ENCODE results near the gene OPCML.

Gene OPCML

DNA sequence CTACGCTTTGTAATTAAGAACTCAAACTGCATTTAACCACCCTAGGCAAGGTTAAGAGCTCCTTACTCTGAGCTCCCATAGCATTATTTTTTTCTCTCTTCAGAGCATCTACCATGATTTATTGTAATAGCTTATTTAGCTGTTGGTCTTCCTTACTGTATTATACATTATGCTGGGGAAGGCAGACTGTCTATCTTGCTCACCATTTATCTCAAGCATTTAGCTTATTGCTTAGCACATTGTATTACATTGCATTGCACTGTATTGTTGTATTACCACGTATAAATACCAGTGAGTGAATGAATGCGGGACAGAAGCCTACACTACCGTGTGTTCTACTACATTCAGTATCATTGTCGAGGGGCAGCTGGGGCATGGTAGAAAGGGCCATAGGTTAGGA lies 324.3 kb downstream of the OPCML start:
- Mint-ChIP-seq H3K4me3 (no peak overlapping the region), H3K4me1 (no peaks in the 10 kb centered on the region), H3K27me3 (ENCODE audit: low read depth, poor library complexity) (peaks cover 39% of the 10 kb centered on the region), H3K36me3 (ENCODE audit: low read depth) (no peaks in the 10 kb centered on the region), H3K27ac (no peak overlapping the region), H3K9me3 (no peaks in the 10 kb centered on the region)
- TF ChIP-seq, protein P1, sequence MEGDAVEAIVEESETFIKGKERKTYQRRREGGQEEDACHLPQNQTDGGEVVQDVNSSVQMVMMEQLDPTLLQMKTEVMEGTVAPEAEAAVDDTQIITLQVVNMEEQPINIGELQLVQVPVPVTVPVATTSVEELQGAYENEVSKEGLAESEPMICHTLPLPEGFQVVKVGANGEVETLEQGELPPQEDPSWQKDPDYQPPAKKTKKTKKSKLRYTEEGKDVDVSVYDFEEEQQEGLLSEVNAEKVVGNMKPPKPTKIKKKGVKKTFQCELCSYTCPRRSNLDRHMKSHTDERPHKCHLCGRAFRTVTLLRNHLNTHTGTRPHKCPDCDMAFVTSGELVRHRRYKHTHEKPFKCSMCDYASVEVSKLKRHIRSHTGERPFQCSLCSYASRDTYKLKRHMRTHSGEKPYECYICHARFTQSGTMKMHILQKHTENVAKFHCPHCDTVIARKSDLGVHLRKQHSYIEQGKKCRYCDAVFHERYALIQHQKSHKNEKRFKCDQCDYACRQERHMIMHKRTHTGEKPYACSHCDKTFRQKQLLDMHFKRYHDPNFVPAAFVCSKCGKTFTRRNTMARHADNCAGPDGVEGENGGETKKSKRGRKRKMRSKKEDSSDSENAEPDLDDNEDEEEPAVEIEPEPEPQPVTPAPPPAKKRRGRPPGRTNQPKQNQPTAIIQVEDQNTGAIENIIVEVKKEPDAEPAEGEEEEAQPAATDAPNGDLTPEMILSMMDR (IDR thresholded peaks at IDR 0.05): no peak
- DNase-seq: no peak

- TF ChIP-seq, protein P1 (IDR thresholded peaks at IDR 0.05): no peak
- peaks cover 42% of the 10 kb centered on the region for H3K27me3 Mint-ChIP-seq (ENCODE audit: low read depth, poor library complexity)
Observed at GRCh38 chr11:133206313-133207005, 325.8 kb downstream of the OPCML start.

DNA sequence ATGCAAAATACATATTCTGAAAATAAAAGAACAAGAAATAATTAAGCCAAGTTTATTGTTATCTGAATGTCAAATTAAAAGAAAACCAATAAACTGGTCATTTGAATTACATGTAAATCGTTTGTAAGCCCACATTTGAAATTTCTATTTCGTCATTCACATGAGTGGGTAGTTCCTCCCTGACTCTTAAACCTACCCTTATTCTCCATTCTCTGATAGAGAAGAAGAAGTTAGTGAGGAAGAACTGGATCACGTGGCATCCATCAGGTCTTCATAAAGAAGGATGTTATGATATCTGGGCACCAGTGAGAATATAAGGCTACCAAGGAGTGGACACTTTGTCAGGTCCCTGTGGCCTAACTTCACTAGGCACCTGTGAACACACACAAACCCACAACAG lies 328.1 kb downstream of the OPCML start:
- no peak overlapping the region for H3K4me3 Mint-ChIP-seq
- H3K36me3 Mint-ChIP-seq (ENCODE audit: low read depth): no peaks in the 10 kb centered on the region
- peaks cover 23% of the 10 kb centered on the region for H3K27me3 Mint-ChIP-seq (ENCODE audit: low read depth, poor library complexity)
- no peaks in the 10 kb centered on the region for H3K9me3 Mint-ChIP-seq
- TF ChIP-seq, protein P1 (IDR thresholded peaks at IDR 0.05): no peak
- no peak for DNase-seq
- no peaks in the 10 kb centered on the region for H3K4me1 Mint-ChIP-seq
- H3K27ac Mint-ChIP-seq: no peak overlapping the region

More at GRCh38 chr11:133206313-133207005, 325.8 kb downstream of the OPCML start:
- H3K4me3 Mint-ChIP-seq: no peak overlapping the region
- H3K9me3 Mint-ChIP-seq: no peaks in the 10 kb centered on the region
- no peaks in the 10 kb centered on the region for H3K4me1 Mint-ChIP-seq
- no peak overlapping the region for H3K27ac Mint-ChIP-seq
- no peaks in the 10 kb centered on the region for H3K36me3 Mint-ChIP-seq (ENCODE audit: low read depth)
- DNase-seq: no peak

DNA sequence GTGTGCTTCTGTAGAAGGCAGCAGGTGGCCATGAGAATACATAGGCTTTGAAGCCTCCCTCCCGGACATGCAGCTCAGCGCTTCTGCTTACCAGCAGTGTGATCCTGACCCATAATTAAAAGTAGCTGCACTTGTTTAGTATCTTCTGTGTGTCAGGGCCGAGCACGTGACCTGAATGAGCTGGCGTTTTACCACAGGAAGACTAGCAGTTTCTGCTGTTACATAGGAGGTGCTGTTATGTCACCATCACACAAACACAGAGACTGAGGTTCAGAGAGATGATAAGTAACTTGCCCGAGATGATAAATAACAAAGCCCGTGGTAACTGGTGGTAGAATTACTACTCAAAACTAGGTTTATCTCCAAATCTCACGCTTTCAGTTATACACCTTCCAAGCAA lies 329.5 kb downstream of the OPCML start:
- peaks cover 20% of the 10 kb centered on the region for H3K27me3 Mint-ChIP-seq (ENCODE audit: low read depth, poor library complexity)
- no peak overlapping the region for H3K4me3 Mint-ChIP-seq
- DNase-seq: no peak
- TF ChIP-seq, protein P1 (IDR thresholded peaks at IDR 0.05): no peak
- no peaks in the 10 kb centered on the region for H3K36me3 Mint-ChIP-seq (ENCODE audit: low read depth)
- no peaks in the 10 kb centered on the region for H3K9me3 Mint-ChIP-seq
- no peaks in the 10 kb centered on the region for H3K4me1 Mint-ChIP-seq
- no peak overlapping the region for H3K27ac Mint-ChIP-seq

GRCh38 chr11:133198438-133198837 lies 333.9 kb downstream of the OPCML start:
- no peak for DNase-seq
- H3K27ac Mint-ChIP-seq: no peak overlapping the region
- no peaks in the 10 kb centered on the region for H3K36me3 Mint-ChIP-seq (ENCODE audit: low read depth)
- TF ChIP-seq, protein P1 (IDR thresholded peaks at IDR 0.05): no peak
- no peaks in the 10 kb centered on the region for H3K4me1 Mint-ChIP-seq
- no peak overlapping the region for H3K4me3 Mint-ChIP-seq
- H3K27me3 Mint-ChIP-seq (ENCODE audit: low read depth, poor library complexity): peaks cover 19% of the 10 kb centered on the region
- no peaks in the 10 kb centered on the region for H3K9me3 Mint-ChIP-seq

GRCh38 chr11:133197425-133197824 lies 334.9 kb downstream of the OPCML start:
- H3K36me3 Mint-ChIP-seq (ENCODE audit: low read depth): no peaks in the 10 kb centered on the region
- no peak overlapping the region for H3K4me3 Mint-ChIP-seq
- peaks cover 18% of the 10 kb centered on the region for H3K27me3 Mint-ChIP-seq (ENCODE audit: low read depth, poor library complexity)
- no peaks in the 10 kb centered on the region for H3K9me3 Mint-ChIP-seq
- no peak for DNase-seq
- TF ChIP-seq, protein P1 (IDR thresholded peaks at IDR 0.05): no peak
- no peak overlapping the region for H3K27ac Mint-ChIP-seq
- no peaks in the 10 kb centered on the region for H3K4me1 Mint-ChIP-seq

All from nephron progenitor cell (in vitro differentiated cells).